Mesenteric fat pad (tissue), 1 donor: ENCODE measurements around the gene TOMM22. TPM values are rescaled to one million over a fixed set of nuclear protein-coding genes. Genes with fewer than 3 reads are reported as not detected.

Experiments used
- DNase-seq: peaks from one replicate; pipeline ENCODE4 v3.0.0-alpha.2; 2020; ENCODE audit warnings: low spot score
- total RNA-seq: library from RNA; stranded (reverse); fragmentation: NEBNext Ultra II Directional; extraction: Animal tissue kit (Norgen Biotek cat#: 25700); gene quantifications from one replicate; pipeline ENCODE4 v1.2.1, GENCODE V29; 2021
- donor health status: DM: yes; HTN: yes; CAD: no.

Gene TOMM22
- total RNA-seq, 1 donor from 2014 or later: 71.1 TPM

- DNase-seq: no peak
Measured at GRCh38 chr22:38715176-38715764, 33.5 kb downstream of the TOMM22 start.

GRCh38 chr22:38715852-38716251 lies 34.1 kb downstream of the TOMM22 start:
- DNase-seq: no peak

- no peak for DNase-seq
Measured at GRCh38 chr22:38716271-38716670, 34.5 kb downstream of the TOMM22 start.

- DNase-seq: no peak
Measured at GRCh38 chr22:38716826-38717225, 35.1 kb downstream of the TOMM22 start.

GRCh38 chr22:38717244-38717643 lies 35.5 kb downstream of the TOMM22 start:
- no peak for DNase-seq

GRCh38 chr22:38718414-38718813 lies 36.7 kb downstream of the TOMM22 start:
- no peak for DNase-seq

- DNase-seq: no peak
Measured at GRCh38 chr22:38719196-38719595, 37.4 kb downstream of the TOMM22 start.

GRCh38 chr22:38720350-38720749 lies 38.6 kb downstream of the TOMM22 start:
- DNase-seq: no peak

GRCh38 chr22:38721551-38721950 lies 39.8 kb downstream of the TOMM22 start:
- no peak for DNase-seq

- DNase-seq: no peak
Measured at GRCh38 chr22:38724176-38724575, 42.4 kb downstream of the TOMM22 start.

- DNase-seq: no peak
Measured at GRCh38 chr22:38724926-38725571, 43.3 kb downstream of the TOMM22 start.

GRCh38 chr22:38725900-38726655 lies 44.3 kb downstream of the TOMM22 start:
- DNase-seq: no peak

- DNase-seq: no peak
Measured at GRCh38 chr22:38727123-38727522, 45.4 kb downstream of the TOMM22 start.

GRCh38 chr22:38727530-38728451 lies 46.0 kb downstream of the TOMM22 start:
- no peak for DNase-seq

- DNase-seq: no peak
Measured at GRCh38 chr22:38728871-38729796, 47.4 kb downstream of the TOMM22 start.

GRCh38 chr22:38729946-38730345 lies 48.2 kb downstream of the TOMM22 start:
- DNase-seq: no peak

GRCh38 chr22:38730411-38730871 lies 48.7 kb downstream of the TOMM22 start:
- DNase-seq: no peak

GRCh38 chr22:38731703-38732161 lies 50.0 kb downstream of the TOMM22 start:
- DNase-seq: no peak

- no peak for DNase-seq
Measured at GRCh38 chr22:38732251-38732815, 50.6 kb downstream of the TOMM22 start.

- no peak for DNase-seq
Measured at GRCh38 chr22:38733329-38733723, 51.6 kb downstream of the TOMM22 start.
